ENCODE data around the gene TSPAN31.

- no peak for TF ChIP-seq POLR2A (IDR thresholded peaks at IDR 0.05)
- TF ChIP-seq CTCF (IDR thresholded peaks at IDR 0.05) = no peak
- TF ChIP-seq EP300 (IDR thresholded peaks at IDR 0.05) = no peak
Measured at GRCh38 chr12:57734591-57734990, 10.2 kb upstream of the TSPAN31 start.

All from sigmoid colon (tissue), 4 donors.